HepG2 (cell line): ENCODE data around the gene RNF208. TPM values are rescaled to one million over a fixed set of nuclear protein-coding genes. Genes with fewer than 3 reads are reported as not detected.
A peak's percentile ranks its signal among the peaks of the same experiment; 100 is the strongest.

Experiments used
- FLYWCH1 ChIP-seq: sonication (generic); formaldehyde crosslinking; IDR thresholded peaks from 2 replicates; pipeline ENCODE4 v1.8.1; 2023; ENCODE audit warnings: mild to moderate bottlenecking, missing genetic modification reagents
- HOXA7 ChIP-seq: sonication (generic); formaldehyde crosslinking; IDR thresholded peaks from 2 replicates; pipeline ENCODE4 v1.8.1; 2022; ENCODE audit warnings: mild to moderate bottlenecking, missing genetic modification reagents, moderate library complexity
- SIX4 ChIP-seq: sonication (generic); formaldehyde crosslinking; IDR thresholded peaks from 2 replicates; pipeline ENCODE4 v1.4.0; 2020; ENCODE audit warnings: missing genetic modification reagents
- TOPORS ChIP-seq: sonication (generic); formaldehyde crosslinking; IDR thresholded peaks from 2 replicates; pipeline ENCODE4 v1.8.0; 2023; ENCODE audit warnings: mild to moderate bottlenecking, missing genetic modification reagents
- ZBTB39 ChIP-seq: sonication (generic); formaldehyde crosslinking; IDR thresholded peaks from 2 replicates; pipeline ENCODE4 v1.5.0; 2020; ENCODE audit warnings: missing genetic modification reagents
- ZHX2 ChIP-seq, 2 experiments: sonication (generic) in 1 of 2; formaldehyde crosslinking in 1 of 2; IDR thresholded peaks; 2 replicates each; pipeline versions ENCODE4 v1.6.1 to v1.9.0; 2014 to 2022; ENCODE audit warnings: antibody characterized with exemption in 1 of 2, borderline replicate concordance in 1 of 2, inconsistent platforms in 1 of 2, low read depth in 1 of 2, missing genetic modification reagents in 1 of 2
- ZNF207 ChIP-seq: fragments of 450-650 bp; IDR thresholded peaks from 2 replicates; pipeline ENCODE4 v1.6.1; 2016; ENCODE audit warnings: antibody characterized with exemption, borderline replicate concordance
- ZNF232 ChIP-seq: sonication (generic); formaldehyde crosslinking; IDR thresholded peaks from 2 replicates; pipeline ENCODE4 v1.4.0; 2020; ENCODE audit warnings: missing genetic modification reagents, borderline replicate concordance
- ZNF253 ChIP-seq: sonication (generic); formaldehyde crosslinking; IDR thresholded peaks from 2 replicates; pipeline ENCODE4 v1.8.0; 2022; ENCODE audit warnings: mild to moderate bottlenecking, missing genetic modification reagents, borderline replicate concordance
- ZNF317 ChIP-seq: sonication (generic); formaldehyde crosslinking; IDR thresholded peaks from 2 replicates; pipeline ENCODE4 v1.5.0; 2020; ENCODE audit warnings: mild to moderate bottlenecking, missing genetic modification reagents
- ZNF552 ChIP-seq: sonication (generic); formaldehyde crosslinking; IDR thresholded peaks from 2 replicates; pipeline ENCODE4 v1.9.0; 2022; ENCODE audit warnings: missing genetic modification reagents, mild to moderate bottlenecking, borderline replicate concordance
- ZNF670 ChIP-seq: sonication (generic); formaldehyde crosslinking; IDR thresholded peaks from 2 replicates; pipeline ENCODE4 v1.8.0; 2022; ENCODE audit warnings: mild to moderate bottlenecking, missing genetic modification reagents, borderline replicate concordance
- ZNF784 ChIP-seq: sonication (generic); formaldehyde crosslinking; IDR thresholded peaks from 2 replicates; pipeline ENCODE4 v1.5.1; 2020; ENCODE audit warnings: missing genetic modification reagents, mild to moderate bottlenecking, borderline replicate concordance
- ZSCAN21 ChIP-seq: sonication (generic); formaldehyde crosslinking; IDR thresholded peaks from 2 replicates; pipeline ENCODE4 v1.8.0; 2022; ENCODE audit warnings: mild to moderate bottlenecking, missing genetic modification reagents, moderate library complexity, borderline replicate concordance
- polyA plus RNA-seq, 8 experiments: library from polyadenylated mRNA; depleted of rRNA in 3 of 8; stranded (reverse) in 7 of 8; unstranded in 1 of 8; fragments of >200 nt; fragmentation: Illumina TruSeq in 4 of 8; extraction: Trizol in 4 of 8; gene quantifications; 2 replicates each; pipeline versions ENCODE4 v1.2.1 to v1.2.3, GENCODE V29; 2011 to 2016; ENCODE audit warnings: low read depth in 4 of 8, missing spikeins in 1 of 8, mixed read lengths in 1 of 8; ENCODE audit not compliant: insufficient read depth in 1 of 8
- total RNA-seq, 5 experiments: library from RNA; depleted of rRNA; stranded (reverse); fragments of >200 nt; fragmentation: Illumina TruSeq; extraction: Trizol; gene quantifications; 2 replicates each; pipeline ENCODE4 v1.2.3, GENCODE V29; 2016; ENCODE audit warnings: low read depth in 1 of 5
- TF ChIP-seq, protein P1 (sequence below): sonication (generic); formaldehyde crosslinking; IDR thresholded peaks from 2 replicates; pipeline ENCODE4 v1.8.0; 2022; ENCODE audit warnings: missing genetic modification reagents, mild to moderate bottlenecking, borderline replicate concordance
- TF ChIP-seq, protein P2 (sequence below): sonication (generic); formaldehyde crosslinking; IDR thresholded peaks from 2 replicates; pipeline ENCODE4 v1.4.0; 2020; ENCODE audit warnings: mild to moderate bottlenecking, low read depth, missing genetic modification reagents

RNF208 gene
- total and polyA plus RNA-seq, 2 of the 13 experiments (the other 11 are each of a cell fraction or from before 2014, with no cell fraction given) = 1.6 to 2.1 TPM

GRCh38 chr9:137188490-137189296, 33.3 kb downstream of the RNF208 start, which contains the start of the genes ANAPC2 and SSNA1 (continued):
- TF ChIP-seq, protein P1, sequence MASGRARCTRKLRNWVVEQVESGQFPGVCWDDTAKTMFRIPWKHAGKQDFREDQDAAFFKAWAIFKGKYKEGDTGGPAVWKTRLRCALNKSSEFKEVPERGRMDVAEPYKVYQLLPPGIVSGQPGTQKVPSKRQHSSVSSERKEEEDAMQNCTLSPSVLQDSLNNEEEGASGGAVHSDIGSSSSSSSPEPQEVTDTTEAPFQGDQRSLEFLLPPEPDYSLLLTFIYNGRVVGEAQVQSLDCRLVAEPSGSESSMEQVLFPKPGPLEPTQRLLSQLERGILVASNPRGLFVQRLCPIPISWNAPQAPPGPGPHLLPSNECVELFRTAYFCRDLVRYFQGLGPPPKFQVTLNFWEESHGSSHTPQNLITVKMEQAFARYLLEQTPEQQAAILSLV (CRISPR knock-in tag) = peak; percentile 90; the same call in 1 of the 2 replicates
- TF ChIP-seq, protein P2, sequence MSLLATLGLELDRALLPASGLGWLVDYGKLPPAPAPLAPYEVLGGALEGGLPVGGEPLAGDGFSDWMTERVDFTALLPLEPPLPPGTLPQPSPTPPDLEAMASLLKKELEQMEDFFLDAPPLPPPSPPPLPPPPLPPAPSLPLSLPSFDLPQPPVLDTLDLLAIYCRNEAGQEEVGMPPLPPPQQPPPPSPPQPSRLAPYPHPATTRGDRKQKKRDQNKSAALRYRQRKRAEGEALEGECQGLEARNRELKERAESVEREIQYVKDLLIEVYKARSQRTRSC = no peak
- TF ChIP-seq FLYWCH1 (CRISPR knock-in tag) (no peak), ZNF232 (CRISPR knock-in tag) (no peak; the same call in 1 of the 2 replicates), ZNF670 (CRISPR knock-in tag) (peak; percentile 90), ZNF784 (CRISPR knock-in tag) (peak; percentile 95), SIX4 (CRISPR knock-in tag) (peak; percentile 70), ZNF207 (no peak), ZBTB39 (0 out of 2 replicates have a peak, but pooled peaks have one; percentile 23), ZHX2 (IDR thresholded peaks at IDR 0.05; ENCODE audit: low read depth) (peak; percentile 98), ZHX2 (CRISPR knock-in tag; IDR thresholded peaks at IDR 0.05; ENCODE audit: borderline replicate concordance) (peak; percentile 15; the same call in 1 of the 2 replicates), ZSCAN21 (peak; percentile 59; the same call in 1 of the 2 replicates), HOXA7 (CRISPR knock-in tag) (no peak), ZNF317 (CRISPR knock-in tag) (0 out of 2 replicates have a peak, but pooled peaks have one; percentile 43), TOPORS (CRISPR knock-in tag) (peak; percentile 95), ZNF253 (CRISPR knock-in tag) (no peak), ZNF552 (CRISPR knock-in tag) (no peak)
